Iris pigment epithelial cell (primary cell): ENCODE measurements around the gene OR1D5.
"Not testable (repeated sequence)": the region's sequence is repeated elsewhere in the genome, so short reads cannot be mapped to it uniquely, and the experiment has no call there.

Source experiments
- DNase-seq: peaks from one replicate; pipeline ENCODE4 v3.0.0-alpha.2; 2011; ENCODE audit warnings: low read depth

Gene OR1D5

GRCh38 chr17:3063507-3063906 is at the start of gene OR1D5:
Gene OR1D5 (minus strand): TSS chr17:3063607. CDS start chr17:3063607, 0 bp downstream.
- DNase-seq = not testable (repeated sequence)

- DNase-seq = no peak
These were observed 40.9 kb upstream of the OR1D5 start, which contains the start of gene OR1D2 for GRCh38 chr17:3104322-3104721. Gene OR1D2 (minus strand): TSS chr17:3104422. CDS start chr17:3092996, 11,426 bp downstream.

- not testable (repeated sequence) for DNase-seq
These were observed 10.4 kb upstream of the OR1D5 start for GRCh38 chr17:3073850-3074249.

GRCh38 chr17:3065192-3065591 is 1.8 kb upstream of the OR1D5 start:
- peak; percentile 49 for DNase-seq

- DNase-seq = not testable (repeated sequence)
These were observed 506 bp downstream of the OR1D5 start for GRCh38 chr17:3062824-3063377.

GRCh38 chr17:3054868-3055267 is 8.5 kb downstream of the OR1D5 start:
- DNase-seq = not testable (repeated sequence)

DNA sequence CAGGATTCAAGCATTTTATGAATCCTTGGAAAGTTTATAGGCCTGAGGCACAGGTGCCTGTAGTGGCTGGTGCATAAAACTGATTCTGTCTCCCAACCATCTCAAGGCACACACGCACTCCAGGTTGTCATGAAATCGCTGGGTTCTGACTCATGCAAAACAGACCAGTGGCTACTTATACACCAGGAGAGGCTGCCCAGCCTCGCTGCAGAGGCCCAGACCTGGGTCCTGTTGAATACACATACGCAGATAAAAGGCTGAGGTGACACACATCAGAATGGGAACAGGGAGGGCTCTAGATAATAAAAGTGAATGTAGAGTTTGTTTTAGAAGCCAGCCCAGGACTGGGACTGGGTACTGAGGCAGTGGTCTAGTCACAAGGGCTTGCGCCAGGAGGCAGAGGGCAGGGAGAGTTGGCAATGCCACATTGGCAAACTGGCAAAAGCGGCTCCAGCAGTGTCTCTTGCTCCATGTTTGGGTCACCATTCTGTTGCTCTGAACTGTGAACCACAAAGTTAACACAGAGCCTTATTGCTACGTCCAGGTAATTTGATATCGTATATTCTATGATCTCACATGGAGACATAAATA is 13.6 kb downstream of the OR1D5 start:
- peak; percentile 29 for DNase-seq

GRCh38 chr17:3048727-3049471 is 14.5 kb downstream of the OR1D5 start:
- DNase-seq = peak; percentile 97

DNA sequence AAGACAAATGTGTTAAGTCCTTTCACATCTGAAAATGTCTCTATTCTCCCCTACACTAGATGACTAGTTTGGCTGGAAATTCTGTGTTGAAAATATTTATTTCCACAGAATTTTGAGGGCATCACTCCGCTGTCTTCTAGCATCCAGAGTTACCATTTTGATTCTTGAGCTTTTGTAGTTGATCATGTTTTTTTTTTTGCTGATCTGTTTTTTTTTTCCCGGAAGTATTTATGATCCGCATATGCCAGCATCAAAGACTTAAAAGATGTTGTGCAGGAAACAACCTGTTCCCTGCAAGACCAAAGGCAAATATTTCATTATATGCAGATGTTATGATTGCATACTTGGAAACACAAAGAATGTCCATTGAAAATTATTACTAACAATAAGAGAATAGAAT is 16.7 kb downstream of the OR1D5 start:
- DNase-seq = no peak

DNA sequence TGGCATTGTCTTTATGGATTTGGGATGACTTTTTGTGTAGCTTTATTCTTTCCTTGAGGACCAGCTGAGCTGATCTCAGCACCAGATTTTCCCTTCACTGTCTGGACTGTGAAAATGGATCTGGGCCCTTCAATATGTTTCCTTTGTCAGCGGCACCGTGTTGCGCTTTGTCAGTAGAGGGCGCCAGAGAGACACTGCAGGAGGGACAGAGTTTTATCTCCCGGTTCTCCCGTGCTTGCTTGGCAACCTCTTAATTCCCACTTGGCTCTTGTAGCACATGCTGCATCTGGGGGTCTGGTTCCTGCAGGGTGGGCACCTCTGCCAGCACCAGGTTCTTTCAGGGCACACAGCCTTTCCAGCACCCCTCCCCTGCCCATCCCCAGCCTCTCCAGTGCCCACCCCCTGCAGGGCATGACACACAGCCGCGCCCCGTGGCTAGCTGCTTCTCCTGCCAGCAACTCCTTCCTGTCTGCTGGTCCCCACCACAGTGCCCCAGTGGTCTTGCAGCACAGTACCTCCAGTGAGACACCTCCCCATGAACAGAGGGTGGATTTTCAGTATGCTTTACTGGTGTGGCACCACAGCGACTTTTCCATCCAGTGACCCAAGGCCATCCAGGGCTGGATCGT is 19.6 kb downstream of the OR1D5 start:
- DNase-seq = no peak

- DNase-seq = no peak
These were observed 22.5 kb downstream of the OR1D5 start for GRCh38 chr17:3040882-3041281.

DNA sequence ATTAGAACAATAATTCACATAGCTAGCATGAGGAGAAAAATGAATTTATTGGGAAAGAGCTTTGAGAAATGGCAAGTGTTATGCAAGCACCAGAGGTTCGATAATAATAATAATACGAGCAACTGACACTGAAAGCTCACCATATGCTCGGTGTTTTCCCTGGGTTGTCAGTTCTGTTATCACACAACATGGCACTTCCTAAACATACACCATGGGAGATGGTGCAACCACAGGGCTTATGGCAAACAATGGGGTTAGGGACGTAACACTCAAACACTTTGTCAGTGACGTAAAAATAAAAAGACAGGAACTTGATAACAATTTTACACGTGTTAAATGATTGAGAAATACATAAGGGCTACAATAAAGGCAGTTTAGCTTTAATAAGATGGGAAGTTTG is 23.7 kb downstream of the OR1D5 start:
- DNase-seq = no peak

- DNase-seq = no peak
These were observed 24.5 kb downstream of the OR1D5 start for GRCh38 chr17:3038941-3039340.

DNA sequence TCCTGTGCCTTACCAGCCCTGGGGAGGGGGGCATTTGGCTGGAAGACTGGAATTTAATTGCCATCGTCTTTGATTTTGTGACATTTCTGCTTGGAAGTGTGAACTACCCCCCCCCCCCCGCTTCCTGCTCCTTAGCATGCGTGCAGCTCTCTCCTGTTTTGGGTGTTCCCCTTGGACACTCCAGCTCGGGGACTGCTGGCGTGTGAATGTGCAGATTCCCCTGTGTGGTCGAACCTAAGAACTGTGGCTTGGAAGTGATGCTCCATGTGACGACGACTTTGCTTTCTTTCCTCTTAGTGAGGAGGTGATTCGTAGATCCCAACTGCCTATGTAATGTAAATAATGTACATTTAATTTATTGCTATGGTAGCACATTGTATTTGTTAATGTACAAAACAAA is 26.1 kb downstream of the OR1D5 start:
- DNase-seq = no peak

- DNase-seq = no peak
These were observed 26.6 kb downstream of the OR1D5 start for GRCh38 chr17:3036800-3037199.

DNA sequence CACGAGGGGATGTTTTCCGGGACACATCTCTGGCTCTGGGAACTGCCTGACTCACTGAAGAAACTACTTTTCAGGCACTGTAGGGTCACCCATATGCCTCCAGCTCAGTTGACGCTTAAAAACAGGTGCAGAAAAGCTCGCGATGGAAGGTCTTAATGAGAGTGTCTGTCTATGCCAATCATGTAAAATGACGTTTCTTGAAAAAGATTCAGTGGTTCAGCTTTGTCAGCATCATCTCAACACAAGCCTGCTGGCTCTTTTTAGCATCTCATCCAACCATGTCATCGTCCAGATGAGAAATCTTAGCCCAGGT is 27.5 kb downstream of the OR1D5 start:
- DNase-seq = no peak

- DNase-seq = no peak
These were observed 28.0 kb downstream of the OR1D5 start for GRCh38 chr17:3035256-3035967.

GRCh38 chr17:3034578-3034920 is 28.9 kb downstream of the OR1D5 start:
- DNase-seq = no peak

- no peak for DNase-seq
These were observed 29.4 kb downstream of the OR1D5 start for GRCh38 chr17:3033741-3034577.

GRCh38 chr17:3033248-3033640 is 30.2 kb downstream of the OR1D5 start:
- DNase-seq = no peak
